GM12873 (cell line): ENCODE results near the gene AFF2.

Experiments
- TF ChIP-seq, protein P1 (sequence below): IDR thresholded peaks from 2 replicates; pipeline ENCODE4 v1.5.1; 2012; ENCODE audit warnings: low read depth, mild to moderate bottlenecking, moderate library complexity, low read length, control low read depth; ENCODE audit not compliant: insufficient read depth; ENCODE audit errors: missing control alignments

AFF2 gene

DNA sequence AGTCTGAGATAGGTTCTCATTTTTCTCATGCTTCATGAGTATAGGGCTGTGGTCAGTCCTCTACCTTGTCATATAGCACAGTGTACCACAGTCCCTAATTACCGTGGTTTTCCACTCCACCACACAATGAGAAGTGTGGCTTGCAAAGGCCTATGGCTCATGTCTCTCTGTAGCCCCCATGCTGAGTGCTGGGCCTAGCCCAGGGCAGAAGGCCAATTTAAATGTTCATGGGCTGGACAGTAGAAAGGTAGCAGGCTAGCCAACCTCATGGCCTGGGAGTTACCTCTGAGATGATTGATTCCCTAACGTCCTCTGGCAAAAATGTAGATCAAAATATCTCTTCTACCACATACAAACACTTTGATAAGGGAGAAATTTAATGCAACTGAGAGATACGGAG lies 222.5 kb downstream of the AFF2 start:
- TF ChIP-seq, protein P1, sequence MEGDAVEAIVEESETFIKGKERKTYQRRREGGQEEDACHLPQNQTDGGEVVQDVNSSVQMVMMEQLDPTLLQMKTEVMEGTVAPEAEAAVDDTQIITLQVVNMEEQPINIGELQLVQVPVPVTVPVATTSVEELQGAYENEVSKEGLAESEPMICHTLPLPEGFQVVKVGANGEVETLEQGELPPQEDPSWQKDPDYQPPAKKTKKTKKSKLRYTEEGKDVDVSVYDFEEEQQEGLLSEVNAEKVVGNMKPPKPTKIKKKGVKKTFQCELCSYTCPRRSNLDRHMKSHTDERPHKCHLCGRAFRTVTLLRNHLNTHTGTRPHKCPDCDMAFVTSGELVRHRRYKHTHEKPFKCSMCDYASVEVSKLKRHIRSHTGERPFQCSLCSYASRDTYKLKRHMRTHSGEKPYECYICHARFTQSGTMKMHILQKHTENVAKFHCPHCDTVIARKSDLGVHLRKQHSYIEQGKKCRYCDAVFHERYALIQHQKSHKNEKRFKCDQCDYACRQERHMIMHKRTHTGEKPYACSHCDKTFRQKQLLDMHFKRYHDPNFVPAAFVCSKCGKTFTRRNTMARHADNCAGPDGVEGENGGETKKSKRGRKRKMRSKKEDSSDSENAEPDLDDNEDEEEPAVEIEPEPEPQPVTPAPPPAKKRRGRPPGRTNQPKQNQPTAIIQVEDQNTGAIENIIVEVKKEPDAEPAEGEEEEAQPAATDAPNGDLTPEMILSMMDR = no peak

DNA sequence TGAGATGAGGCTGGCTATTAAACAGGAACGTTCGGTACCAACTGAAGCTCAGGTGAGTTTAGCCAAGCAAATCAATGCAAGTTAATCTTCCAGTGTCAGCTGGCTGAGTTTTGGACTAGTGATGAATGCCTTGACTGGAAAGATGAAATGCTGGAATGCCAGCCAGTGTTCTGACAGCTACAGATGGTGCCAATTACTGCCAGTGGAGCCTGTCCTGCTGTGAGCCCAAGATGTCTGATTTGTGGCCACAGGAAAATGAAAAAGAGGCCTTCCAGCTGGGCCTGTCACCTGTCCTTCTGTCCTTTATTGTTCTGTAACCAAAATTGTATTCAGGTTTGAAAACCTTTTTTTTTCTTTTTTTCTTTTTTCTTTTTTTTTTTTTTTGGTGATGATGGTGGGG lies 223.1 kb downstream of the AFF2 start:
- TF ChIP-seq, protein P1 = no peak

DNA sequence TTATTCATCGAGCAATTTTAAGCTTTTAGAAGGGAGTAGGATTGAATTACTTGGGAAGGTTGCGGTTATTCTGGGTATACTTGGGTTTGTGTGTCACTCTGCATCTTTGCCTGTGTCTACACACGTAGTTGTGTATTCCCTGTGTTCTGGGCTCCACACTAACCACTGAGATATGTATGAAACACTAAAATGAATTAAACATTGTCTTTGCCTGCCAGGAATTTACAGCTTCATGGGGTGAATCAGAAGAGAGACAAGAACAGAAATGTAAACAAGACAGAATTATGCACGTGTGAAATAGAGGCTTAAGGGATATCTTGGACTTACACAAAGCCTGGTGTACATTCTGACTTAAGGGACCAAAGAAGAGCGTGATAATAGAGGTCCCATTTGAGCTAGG lies 228.5 kb downstream of the AFF2 start:
- TF ChIP-seq, protein P1 = no peak

DNA sequence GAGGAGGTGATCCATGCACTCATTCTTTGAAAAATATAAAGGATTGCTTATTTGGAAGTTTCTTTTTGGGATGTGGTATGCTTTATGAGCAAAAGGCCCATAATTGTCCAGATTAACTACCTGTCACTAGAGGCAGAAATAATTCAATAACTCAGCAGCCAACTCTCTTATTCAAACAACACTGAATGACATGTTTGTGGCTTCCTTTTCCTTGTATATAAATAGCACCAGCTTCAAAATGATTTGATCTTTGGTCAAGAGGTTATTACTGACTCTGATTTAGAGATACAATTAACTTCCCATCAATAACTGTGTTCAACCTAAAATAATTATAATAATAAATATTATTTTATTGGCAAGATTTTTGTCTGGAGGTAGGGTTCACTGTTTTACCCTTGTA lies 232.3 kb downstream of the AFF2 start:
- TF ChIP-seq, protein P1 = no peak

DNA sequence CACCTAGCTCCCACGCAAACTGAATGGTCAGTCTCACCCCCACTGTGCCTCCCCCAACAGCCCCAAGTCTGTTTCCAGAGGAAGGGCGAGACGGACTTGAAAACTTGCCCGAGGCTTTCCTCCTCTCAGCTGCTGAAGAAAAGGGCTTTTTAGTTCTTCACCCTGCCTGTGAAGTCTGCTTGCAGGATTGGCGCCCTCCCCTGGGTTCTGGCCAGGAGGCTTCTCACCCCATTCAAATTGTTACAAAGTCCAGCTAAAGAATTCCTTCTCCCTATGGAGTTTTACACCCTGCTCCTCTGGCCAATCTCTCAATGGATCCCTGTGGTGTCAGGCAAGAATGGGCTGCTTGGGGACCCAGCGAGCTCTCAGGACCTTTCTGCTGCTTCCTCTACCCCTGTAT lies 241.0 kb downstream of the AFF2 start:
- TF ChIP-seq, protein P1 = no peak

DNA sequence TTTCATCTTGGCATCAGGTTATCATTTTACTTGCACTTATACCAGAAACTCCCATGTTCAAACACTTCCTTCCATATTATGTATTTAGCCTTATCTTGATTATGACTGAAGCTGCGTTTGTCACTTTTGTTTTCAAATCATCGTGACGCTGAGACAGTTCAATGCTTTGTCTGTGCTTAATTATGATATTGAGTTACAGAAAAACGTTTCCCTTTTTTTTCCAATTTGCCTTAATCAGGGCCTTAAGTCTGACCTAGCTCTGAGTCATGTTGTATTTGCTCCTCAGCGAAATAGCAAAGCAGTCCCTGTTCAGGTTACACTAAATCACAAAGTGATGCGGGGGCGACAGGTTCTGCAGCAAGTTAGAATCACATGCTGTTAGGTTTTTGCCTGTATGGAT lies 254.7 kb downstream of the AFF2 start:
- TF ChIP-seq, protein P1 = no peak

DNA sequence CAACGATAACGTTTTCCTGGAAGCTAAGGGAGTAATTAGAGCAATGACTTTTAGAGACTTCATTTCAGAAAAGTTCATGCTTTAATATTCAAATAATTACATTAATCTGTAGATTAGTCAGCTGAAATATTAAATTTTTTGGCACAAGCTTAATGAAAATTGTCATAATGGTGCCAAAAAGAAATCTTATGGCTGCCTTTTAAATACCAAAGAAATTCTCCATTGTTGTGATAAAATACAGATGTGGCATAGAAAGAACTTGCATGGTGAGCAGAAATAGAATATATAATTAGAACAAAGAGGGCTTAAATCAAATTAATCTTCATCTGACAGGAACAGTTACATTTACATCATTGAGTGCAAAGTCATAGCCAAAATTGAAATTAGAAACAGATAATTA lies 263.5 kb downstream of the AFF2 start:
- TF ChIP-seq, protein P1 = no peak

DNA sequence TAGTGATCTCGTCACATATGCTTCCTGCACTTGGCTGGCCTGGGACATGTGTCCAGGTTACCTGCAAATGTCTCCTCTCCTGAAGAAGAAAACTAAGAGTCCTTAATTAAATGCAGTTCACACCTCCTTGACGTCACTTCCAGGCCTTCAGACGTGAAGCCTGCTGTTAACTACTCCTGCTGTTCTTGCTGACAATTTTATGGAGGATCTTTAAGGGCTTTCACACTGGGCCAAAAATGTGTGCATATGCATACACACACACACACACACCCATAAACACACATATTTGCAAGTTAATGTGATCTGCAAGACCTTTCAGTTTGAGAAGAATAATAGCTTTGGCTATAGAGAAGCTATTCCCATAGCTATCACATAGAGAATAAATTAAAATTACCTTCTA lies 267.9 kb downstream of the AFF2 start:
- TF ChIP-seq, protein P1 = no peak
